T-helper 9 cell (primary cell): ENCODE measurements around the gene NOS2.
"Not testable (repeated sequence)": the region's sequence is repeated elsewhere in the genome, so short reads cannot be mapped to it uniquely, and the experiment has no call there.

Experiments used
- DNase-seq: peaks from one replicate; pipeline ENCODE4 v3.0.0-alpha.2; 2020

The NOS2 gene

GRCh38 chr17:27783440-27784350 is 16.6 kb downstream of the NOS2 start:
- DNase-seq: no peak

DNA sequence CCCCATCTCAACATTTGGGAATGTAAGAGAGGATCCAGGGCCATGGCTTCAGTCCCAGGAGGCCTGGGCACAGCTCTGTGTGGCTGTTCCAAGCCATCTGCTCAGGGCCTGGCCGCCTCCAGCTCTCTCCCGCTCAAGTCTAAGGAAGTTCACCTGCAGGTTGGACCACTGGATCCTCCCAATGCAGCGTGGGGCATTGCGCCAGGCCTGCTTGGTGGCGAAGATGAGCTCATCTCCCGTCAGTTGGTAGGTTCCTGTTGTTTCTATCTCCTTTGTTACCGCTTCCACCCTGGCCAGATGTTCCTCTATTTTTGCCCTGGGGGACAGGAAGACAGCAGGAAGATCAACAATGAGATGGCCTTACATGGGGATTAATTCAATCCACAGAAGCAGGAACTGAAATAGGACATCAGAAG is 17.5 kb downstream of the NOS2 start:
- DNase-seq: no peak

- no peak for DNase-seq
Observed at GRCh38 chr17:27780828-27781404, 19.4 kb downstream of the NOS2 start.

DNA sequence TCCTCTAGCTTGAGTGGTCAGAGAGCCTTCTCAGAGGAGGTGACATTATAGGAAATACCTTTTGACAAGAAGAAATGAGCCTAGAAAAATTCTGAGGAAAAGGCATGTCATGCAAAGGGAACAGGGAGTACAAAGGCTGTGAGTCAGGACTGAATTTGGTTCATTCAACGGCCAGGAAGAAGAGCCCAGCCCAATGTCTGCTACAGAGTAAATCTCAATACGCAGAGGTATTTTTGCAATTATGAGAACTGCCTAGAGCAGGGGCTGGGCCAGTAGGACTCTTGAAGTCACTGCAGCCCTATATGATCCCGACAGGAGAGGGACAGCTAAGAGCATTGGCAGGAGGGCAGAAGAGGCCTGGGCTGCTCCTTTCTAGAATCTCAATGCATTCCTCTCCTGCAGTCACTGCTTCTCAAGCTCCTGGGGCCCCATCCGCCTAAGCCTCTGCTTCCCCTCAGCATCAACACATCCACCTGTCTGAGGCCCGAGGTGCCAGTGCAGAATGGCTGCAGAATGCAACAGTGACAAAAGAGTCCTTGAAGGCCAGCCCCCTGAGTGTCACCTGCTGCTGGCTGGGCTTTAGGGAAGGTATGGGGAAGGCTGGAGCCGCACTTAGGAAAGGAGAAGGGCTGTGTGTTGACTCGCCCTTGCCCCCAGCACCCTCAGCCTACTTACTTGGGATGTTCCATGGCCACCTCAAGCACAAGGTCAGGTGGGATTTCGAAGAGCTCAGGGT is 20.1 kb downstream of the NOS2 start:
- DNase-seq: no peak

GRCh38 chr17:27778183-27778582 is 22.1 kb downstream of the NOS2 start:
- no peak for DNase-seq

GRCh38 chr17:27776882-27777624 is 23.3 kb downstream of the NOS2 start:
- no peak for DNase-seq

GRCh38 chr17:27771586-27771985 is 28.7 kb downstream of the NOS2 start:
- no peak for DNase-seq

- DNase-seq: no peak
Observed at GRCh38 chr17:27770877-27771276, 29.5 kb downstream of the NOS2 start.

GRCh38 chr17:27768858-27769410 is 31.4 kb downstream of the NOS2 start:
- DNase-seq: no peak

- no peak for DNase-seq
Observed at GRCh38 chr17:27766438-27766837, 33.9 kb downstream of the NOS2 start.

GRCh38 chr17:27765353-27765752 is 35.0 kb downstream of the NOS2 start:
- no peak for DNase-seq

GRCh38 chr17:27764589-27764988 is 35.7 kb downstream of the NOS2 start:
- DNase-seq: no peak

DNA sequence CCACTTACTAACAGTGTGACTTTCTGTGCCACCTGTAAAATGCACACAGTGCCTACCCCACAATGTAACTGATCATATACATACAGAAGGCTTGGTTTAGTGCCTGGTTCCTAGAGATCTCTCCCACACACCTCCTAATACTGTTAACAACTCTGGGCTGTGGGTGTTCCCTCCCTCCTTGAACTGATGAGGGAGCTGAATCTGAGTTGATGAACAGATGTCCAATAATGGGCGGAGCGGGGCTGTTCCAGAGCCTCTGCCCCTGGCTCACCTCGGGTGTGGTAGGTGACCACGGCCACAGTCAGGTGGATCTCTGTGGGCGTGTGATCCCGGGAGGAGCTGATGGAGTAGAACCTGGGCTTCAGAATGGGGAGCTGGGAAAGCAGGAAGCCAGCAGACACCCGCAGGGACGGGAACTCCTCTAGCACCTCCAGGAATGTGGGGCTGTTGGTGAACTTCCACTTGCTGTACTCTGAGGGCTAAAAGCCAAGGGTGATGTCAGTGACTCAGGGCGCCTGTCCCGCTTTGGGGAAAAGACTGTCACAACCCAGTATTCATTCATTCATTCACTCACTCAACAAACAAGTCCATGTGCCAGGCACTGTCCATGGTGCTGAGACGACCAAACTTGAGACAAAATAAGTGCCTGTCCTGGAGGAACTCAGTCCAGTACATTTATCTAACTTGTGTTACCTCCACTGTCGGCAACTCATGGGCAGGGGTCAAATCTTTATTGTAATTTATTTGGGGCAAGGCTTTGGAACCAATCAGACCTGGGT is 37.6 kb downstream of the NOS2 start:
- no peak for DNase-seq

DNA sequence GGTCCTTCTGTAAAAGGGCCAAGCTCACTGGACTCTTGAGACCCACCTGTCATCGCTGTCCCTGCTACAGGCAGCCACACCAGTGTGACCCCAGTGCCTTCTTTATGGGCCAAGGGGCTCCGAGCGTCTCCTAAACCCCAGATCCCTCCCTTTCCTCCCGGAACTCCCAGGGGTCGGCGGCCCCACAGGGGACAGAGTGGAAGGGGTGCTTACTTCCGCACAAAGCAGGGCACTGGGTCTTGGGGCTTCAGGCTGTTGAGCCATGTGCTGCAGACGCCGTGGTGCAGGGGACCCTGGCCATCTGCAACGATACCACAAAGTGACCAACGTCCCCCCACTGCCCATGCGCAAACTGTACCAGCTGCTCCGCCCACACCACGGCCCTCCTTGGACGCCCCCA is 39.4 kb downstream of the NOS2 start:
- not testable (repeated sequence) for DNase-seq

- DNase-seq: peak; percentile 69
Observed at GRCh38 chr17:27760069-27760885, 40.1 kb downstream of the NOS2 start.

GRCh38 chr17:27759528-27759927 is 40.8 kb downstream of the NOS2 start:
- no peak for DNase-seq

DNA sequence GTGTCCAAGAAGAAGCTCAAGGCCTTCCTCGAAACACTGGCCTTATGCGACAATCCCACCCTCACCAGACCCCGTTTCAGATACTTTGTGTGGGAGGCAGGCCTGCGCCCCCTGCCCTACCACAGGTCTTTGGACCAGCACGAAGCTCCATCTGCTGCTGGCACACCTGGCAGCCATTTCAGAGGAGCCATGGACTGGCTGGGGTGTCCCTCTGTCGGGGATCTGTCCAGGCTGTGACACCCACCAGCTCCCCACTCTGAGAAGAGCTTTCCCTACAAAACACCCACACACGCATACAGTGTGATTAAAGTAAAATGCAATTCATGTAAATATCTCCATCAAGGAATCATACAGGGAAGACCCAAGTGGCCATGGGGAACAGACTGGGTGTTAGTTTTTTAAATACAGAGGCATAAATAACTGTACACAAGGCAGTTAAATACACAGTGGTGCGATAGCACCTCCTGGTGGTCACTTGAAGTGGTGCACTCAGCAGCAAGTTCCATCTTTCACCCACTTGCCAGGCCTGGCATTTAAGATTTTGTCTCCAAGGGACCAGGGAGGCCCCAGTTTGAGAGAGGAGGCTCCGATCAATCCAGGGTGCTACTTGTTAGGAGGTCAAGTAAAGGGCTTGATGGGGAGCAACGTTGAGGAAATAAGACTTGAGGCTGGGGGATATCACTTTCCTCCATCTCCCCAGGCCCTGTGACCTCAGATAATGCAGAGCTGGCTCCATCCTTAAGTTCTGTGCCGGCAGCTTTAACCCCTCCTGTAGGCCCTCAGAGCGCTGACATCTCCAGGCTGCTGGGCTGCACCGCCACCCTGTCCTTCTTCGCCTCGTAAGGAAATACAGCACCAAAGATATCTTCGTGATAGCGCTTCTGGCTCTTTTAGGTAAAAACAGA is 43.6 kb downstream of the NOS2 start:
- DNase-seq: peak; percentile 41

- DNase-seq: no peak
Observed at GRCh38 chr17:27755706-27756466, 44.4 kb downstream of the NOS2 start.

- DNase-seq: no peak
Observed at GRCh38 chr17:27754549-27754948, 45.8 kb downstream of the NOS2 start.
